ENCODE results near the gene TBL1XR1.

The TBL1XR1 gene

DNA sequence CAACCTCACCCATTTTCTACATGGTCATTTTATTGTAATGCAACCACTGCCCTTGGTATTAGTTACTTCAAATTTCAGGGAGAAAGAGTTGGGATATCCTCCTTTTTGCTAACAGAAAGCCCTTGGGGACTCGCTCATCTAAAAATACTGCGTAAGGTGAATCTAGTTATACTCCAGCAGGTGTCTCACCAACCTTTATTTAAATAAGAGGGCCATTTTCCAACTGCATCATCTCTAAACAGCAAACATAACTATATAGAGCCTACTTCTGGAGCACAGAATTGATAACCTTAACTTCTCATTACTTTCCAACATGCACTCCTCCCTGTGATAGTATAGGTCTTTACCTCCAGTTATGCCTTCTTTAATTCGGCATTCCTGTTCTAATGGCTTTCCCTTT is 77.5 kb downstream of the TBL1XR1 start:
- TF ChIP-seq, protein P1, sequence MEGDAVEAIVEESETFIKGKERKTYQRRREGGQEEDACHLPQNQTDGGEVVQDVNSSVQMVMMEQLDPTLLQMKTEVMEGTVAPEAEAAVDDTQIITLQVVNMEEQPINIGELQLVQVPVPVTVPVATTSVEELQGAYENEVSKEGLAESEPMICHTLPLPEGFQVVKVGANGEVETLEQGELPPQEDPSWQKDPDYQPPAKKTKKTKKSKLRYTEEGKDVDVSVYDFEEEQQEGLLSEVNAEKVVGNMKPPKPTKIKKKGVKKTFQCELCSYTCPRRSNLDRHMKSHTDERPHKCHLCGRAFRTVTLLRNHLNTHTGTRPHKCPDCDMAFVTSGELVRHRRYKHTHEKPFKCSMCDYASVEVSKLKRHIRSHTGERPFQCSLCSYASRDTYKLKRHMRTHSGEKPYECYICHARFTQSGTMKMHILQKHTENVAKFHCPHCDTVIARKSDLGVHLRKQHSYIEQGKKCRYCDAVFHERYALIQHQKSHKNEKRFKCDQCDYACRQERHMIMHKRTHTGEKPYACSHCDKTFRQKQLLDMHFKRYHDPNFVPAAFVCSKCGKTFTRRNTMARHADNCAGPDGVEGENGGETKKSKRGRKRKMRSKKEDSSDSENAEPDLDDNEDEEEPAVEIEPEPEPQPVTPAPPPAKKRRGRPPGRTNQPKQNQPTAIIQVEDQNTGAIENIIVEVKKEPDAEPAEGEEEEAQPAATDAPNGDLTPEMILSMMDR (IDR thresholded peaks at IDR 0.05; ENCODE audit: insufficient read depth, missing control alignments) = no peak
- FAIRE-seq (no peak), DNase-seq (ENCODE audit: insufficient read length, low spot score) (no peak)

DNA sequence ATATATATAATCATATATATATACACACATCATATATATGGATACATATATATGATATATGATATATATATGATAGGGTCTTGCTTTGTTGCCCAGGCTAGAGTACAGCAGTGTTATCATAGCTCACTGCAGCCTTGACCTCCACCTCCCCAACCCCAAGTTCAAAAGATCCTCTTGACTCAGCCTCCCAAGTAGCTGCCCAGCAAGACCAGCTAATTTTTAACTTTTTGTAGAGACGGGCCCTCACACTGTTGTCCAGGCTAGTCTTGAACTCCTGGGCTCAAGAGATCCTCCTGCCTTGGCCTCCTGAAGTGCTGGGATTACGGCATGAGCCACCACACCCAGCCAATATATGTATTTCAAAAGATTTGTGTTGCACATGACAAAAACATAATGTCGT is 83.0 kb downstream of the TBL1XR1 start:
- TF ChIP-seq, protein P1 (IDR thresholded peaks at IDR 0.05; ENCODE audit: insufficient read depth, missing control alignments) = no peak
- FAIRE-seq (no peak), DNase-seq (ENCODE audit: insufficient read length, low spot score) (no peak)

DNA sequence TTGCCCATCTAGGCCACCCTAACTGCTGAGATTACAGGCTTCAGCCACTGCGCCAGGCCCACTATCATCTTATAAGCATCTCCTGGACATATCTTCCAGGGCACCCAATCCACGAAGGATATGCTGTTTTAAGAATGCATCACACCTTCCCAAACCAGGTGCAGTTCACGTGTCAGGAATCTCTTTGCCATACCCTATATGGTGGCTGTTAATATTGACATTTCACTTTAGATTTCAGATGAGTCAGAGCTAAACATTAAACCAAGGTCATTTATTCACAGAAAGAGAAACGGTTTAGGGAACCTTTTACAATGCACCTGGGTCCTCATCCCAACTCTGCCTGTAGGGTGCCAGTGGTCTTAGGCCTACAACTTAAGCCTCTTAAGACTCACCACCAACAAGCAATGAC is 85.7 kb downstream of the TBL1XR1 start:
- TF ChIP-seq, protein P1 (IDR thresholded peaks at IDR 0.05; ENCODE audit: insufficient read depth, missing control alignments) = no peak
- FAIRE-seq = peak; percentile 46

DNA sequence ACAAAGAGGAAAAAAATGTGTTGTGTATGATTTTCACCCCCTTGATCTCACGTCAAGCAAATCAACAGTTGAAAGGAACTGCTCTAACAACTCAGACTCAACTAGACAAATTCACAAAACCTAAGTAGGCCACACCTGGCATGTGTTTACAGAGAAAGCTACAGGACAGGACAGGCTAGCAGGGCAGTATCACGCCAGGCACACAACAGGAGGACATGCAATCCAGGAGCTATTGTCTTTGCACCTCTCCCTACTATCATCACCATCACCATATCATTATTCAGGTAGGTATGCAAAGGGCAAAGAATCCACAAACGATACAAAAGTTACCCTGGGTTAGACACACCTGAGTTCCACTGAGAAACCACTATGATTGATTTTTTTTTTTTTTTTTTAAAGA is 86.4 kb downstream of the TBL1XR1 start:
- FAIRE-seq (no peak), DNase-seq (ENCODE audit: insufficient read length, low spot score) (no peak)
- TF ChIP-seq, protein P1 (IDR thresholded peaks at IDR 0.05; ENCODE audit: insufficient read depth, missing control alignments) = no peak

More for the DNA sequence above, 85.7 kb downstream of the TBL1XR1 start:
- DNase-seq (ENCODE audit: insufficient read length, low spot score) = no peak

DNA sequence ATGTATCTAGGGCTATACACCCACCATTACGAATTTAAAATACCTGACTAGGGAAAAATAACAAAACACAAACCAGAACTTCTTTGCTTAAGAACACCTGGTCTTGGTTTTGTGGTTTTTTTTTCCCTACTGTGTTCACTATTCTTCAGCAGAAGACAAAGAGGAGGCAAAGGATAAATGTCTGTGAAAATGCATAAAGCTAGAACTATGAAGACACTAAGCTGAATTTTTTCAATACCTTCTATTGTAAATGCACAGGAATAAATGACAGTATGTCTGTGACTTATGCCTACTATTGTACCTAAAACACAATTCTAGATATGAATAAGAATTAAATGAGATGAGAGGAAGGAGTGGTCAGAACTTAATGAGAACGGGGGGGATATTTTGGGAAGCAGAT is 86.9 kb downstream of the TBL1XR1 start:
- FAIRE-seq (peak; percentile 6), DNase-seq (ENCODE audit: insufficient read length, low spot score) (no peak)
- TF ChIP-seq, protein P1 (IDR thresholded peaks at IDR 0.05; ENCODE audit: insufficient read depth, missing control alignments) = no peak

DNA sequence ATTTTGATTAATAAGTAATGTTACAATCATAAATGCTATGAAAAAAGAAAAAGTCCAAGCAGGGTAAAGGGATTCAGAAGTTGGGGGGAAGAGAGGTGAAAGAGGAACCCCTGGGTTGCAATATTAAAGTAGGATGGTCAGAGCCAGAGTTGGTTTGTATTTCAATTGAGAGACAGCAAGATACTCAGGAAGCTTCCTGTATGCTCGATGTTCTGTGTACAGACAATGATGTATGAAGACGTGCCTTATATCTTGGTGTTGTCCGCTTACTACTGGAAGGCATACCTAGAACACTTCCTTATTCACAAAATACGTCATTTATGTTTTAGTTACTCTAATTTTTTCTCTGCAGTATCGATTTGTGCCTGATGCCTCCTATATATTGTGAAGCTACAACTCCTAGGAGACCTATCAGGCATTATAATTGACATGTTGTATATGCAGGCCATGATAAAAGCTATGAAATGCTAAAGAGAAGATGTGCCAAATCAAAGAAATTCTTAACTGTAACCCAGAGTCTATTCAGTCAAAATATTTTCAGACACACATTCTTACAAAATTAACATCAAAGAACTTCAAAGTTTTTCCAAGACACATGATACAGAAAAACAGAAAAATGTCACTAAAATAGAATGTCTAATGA is 87.5 kb downstream of the TBL1XR1 start:
- FAIRE-seq = peak; percentile 38
- TF ChIP-seq, protein P1 (IDR thresholded peaks at IDR 0.05; ENCODE audit: insufficient read depth, missing control alignments) = no peak
- no peak for DNase-seq (ENCODE audit: insufficient read length, low spot score)

DNA sequence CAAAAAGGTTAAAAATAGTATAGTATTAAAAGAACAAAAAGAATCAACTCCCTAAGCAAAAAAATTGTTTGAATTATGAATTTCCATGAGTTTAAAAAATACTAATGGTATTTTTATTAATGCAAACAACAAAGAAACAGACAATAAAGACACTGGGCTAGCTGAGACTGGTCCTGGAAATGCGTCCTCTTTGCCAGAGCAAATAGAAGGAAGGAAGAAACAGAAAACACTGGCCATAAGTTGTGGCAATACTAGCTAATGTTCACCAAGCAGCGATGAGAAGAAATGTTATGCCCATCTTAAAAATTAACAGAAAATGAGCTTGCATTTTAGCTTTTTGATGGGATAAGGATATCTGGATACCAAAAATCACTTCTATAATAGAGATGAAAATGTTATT is 88.6 kb downstream of the TBL1XR1 start:
- no peak for FAIRE-seq
- DNase-seq (ENCODE audit: insufficient read length, low spot score) = no peak
- TF ChIP-seq, protein P1 (IDR thresholded peaks at IDR 0.05; ENCODE audit: insufficient read depth, missing control alignments) = no peak
